Epithelial cell of prostate (primary cell): Measurements from ENCODE around the gene IQCE.

Experiments used
- DNase-seq: peaks from one replicate; pipeline ENCODE4 v3.0.0-alpha.2; 2011; ENCODE audit warnings: low read depth, low spot score
- H3K27ac ChIP-seq: fragments of 450-650 bp; 2 replicates; pipeline ENCODE4 v1.5.1; 2017; ENCODE audit warnings: mild to moderate bottlenecking

Gene IQCE

GRCh38 chr7:2558629-2559282, at the start of gene IQCE:
Gene IQCE, plus strand, starts transcription at chr7:2558979. Its CDS starts 203 bp downstream, at chr7:2559182.
- peak within 1 kb of the TSS; percentile 11 for H3K27ac ChIP-seq
- DNase-seq, result no peak

- DNase-seq, result no peak
- no peak overlapping the region for H3K27ac ChIP-seq
Measured at GRCh38 chr7:2509298-2509906, 49.4 kb upstream of the IQCE start.

- no peak overlapping the region for H3K27ac ChIP-seq
- DNase-seq, result no peak
Measured at GRCh38 chr7:2510130-2510776, 48.5 kb upstream of the IQCE start.

- no peak for DNase-seq
- H3K27ac ChIP-seq, result no peak overlapping the region
Measured at GRCh38 chr7:2510909-2511768, 47.6 kb upstream of the IQCE start.

- DNase-seq, result no peak
- H3K27ac ChIP-seq, result no peak overlapping the region
Measured at GRCh38 chr7:2511769-2512168, 47.0 kb upstream of the IQCE start.

- DNase-seq, result no peak
- H3K27ac ChIP-seq, result no peak overlapping the region
Measured at GRCh38 chr7:2512179-2512661, 46.6 kb upstream of the IQCE start.

GRCh38 chr7:2512713-2513112, 46.1 kb upstream of the IQCE start:
- H3K27ac ChIP-seq, result no peak overlapping the region
- no peak for DNase-seq

- DNase-seq, result no peak
- H3K27ac ChIP-seq, result no peak overlapping the region
Measured at GRCh38 chr7:2513702-2514101, 45.1 kb upstream of the IQCE start.

GRCh38 chr7:2514473-2515423, 44.0 kb upstream of the IQCE start:
- H3K27ac ChIP-seq, result no peak overlapping the region
- no peak for DNase-seq

- no peak for DNase-seq
- no peak overlapping the region for H3K27ac ChIP-seq
Measured at GRCh38 chr7:2515424-2516193, 43.2 kb upstream of the IQCE start.

GRCh38 chr7:2516194-2516555, 42.6 kb upstream of the IQCE start:
- DNase-seq, result no peak
- H3K27ac ChIP-seq, result no peak overlapping the region

GRCh38 chr7:2517026-2517425, 41.8 kb upstream of the IQCE start:
- no peak overlapping the region for H3K27ac ChIP-seq
- no peak for DNase-seq

- H3K27ac ChIP-seq, result no peak overlapping the region
- DNase-seq, result no peak
Measured at GRCh38 chr7:2517678-2518507, 40.9 kb upstream of the IQCE start.

GRCh38 chr7:2518737-2519118, 40.1 kb upstream of the IQCE start:
- no peak overlapping the region for H3K27ac ChIP-seq
- no peak for DNase-seq

GRCh38 chr7:2519119-2519930, 39.5 kb upstream of the IQCE start, which contains the start of gene LFNG:
Gene LFNG, plus strand, starts transcription at chr7:2519774. Its CDS starts 88 bp downstream, at chr7:2519862.
- no peak within 1 kb of the TSS for H3K27ac ChIP-seq
- peak; percentile 55 for DNase-seq

GRCh38 chr7:2520131-2520760, 38.5 kb upstream of the IQCE start:
- H3K27ac ChIP-seq, result no peak overlapping the region
- no peak for DNase-seq
